AG04449 (cell line): ENCODE results near the gene JAKMIP2.

Source experiments
- CTCF ChIA-PET: fragments of 350-600 bp; formaldehyde crosslinking; extraction: SDS; loops from one replicate; lab custom pipeline; 2021; ENCODE audit warnings: antibody characterized with exemption; lab: Yijun Ruan, JAX
- POLR2A ChIA-PET: fragments of 400-600, 350-600 bp; formaldehyde crosslinking; extraction: SDS; loops from one replicate; lab custom pipeline; 2020; ENCODE audit warnings: antibody characterized with exemption, inconsistent platforms; lab: Yijun Ruan, JAX
- DNase-seq: peaks from one replicate; pipeline ENCODE4 v3.0.0-alpha.2; 2010; ENCODE audit warnings: low read depth, low spot score
- H3K4me3 ChIP-seq: 2 replicates; pipeline ENCODE4 v1.5.1; 2011; ENCODE audit warnings: low read depth, mild to moderate bottlenecking, control low read depth, low read length
- TF ChIP-seq, protein P1 (sequence below): IDR thresholded peaks from one replicate; pipeline ENCODE4 v1.5.1; 2011; ENCODE audit warnings: mild to moderate bottlenecking, moderate library complexity, low read length, control low read depth, inconsistent platforms; ENCODE audit not compliant: insufficient read depth; ENCODE audit errors: missing control alignments

Gene JAKMIP2

DNA sequence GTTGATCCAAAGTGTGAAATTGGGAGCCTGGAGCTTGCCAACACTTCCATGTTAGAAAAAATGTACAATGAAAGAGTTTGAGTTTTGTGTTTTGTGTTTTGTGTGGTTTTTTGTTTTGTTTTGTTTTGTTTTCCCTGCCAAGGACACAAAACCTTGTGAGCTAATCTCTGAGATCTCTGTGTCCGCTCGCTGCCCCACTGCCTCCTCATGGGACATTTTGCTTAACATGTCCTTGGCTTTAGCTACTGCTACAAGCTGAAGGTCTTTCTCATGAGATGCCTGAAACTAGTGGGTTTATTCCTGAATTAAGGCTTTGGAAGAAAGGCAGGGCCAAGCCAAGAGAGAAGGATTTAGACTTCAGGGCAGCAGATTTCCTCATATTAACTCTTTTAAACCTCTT, 7.3 kb upstream of the JAKMIP2 start:
- ChIA-PET CTCF (no interaction called here), POLR2A (no interaction called here)
- TF ChIP-seq, protein P1, sequence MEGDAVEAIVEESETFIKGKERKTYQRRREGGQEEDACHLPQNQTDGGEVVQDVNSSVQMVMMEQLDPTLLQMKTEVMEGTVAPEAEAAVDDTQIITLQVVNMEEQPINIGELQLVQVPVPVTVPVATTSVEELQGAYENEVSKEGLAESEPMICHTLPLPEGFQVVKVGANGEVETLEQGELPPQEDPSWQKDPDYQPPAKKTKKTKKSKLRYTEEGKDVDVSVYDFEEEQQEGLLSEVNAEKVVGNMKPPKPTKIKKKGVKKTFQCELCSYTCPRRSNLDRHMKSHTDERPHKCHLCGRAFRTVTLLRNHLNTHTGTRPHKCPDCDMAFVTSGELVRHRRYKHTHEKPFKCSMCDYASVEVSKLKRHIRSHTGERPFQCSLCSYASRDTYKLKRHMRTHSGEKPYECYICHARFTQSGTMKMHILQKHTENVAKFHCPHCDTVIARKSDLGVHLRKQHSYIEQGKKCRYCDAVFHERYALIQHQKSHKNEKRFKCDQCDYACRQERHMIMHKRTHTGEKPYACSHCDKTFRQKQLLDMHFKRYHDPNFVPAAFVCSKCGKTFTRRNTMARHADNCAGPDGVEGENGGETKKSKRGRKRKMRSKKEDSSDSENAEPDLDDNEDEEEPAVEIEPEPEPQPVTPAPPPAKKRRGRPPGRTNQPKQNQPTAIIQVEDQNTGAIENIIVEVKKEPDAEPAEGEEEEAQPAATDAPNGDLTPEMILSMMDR: no peak
- H3K4me3 ChIP-seq: no peak overlapping the region
- DNase-seq: no peak

DNA sequence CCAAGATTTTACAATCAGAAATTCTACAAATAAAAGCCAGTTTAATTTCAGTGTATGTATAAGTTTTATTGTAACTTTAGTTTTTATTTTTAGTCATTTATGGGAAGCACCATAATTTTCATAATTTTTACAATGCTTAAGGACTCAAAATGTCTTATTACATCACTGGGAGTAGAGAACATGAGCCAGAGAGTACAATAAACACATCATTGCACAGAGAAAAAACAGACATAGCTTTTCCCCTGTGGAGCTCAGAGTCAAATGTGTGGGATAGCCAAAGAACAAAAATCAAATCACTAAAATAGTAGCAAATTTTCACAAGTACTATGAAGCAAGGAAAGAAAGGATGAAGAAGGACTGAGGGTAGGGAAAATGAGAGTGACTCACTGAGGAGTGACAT, 5.5 kb upstream of the JAKMIP2 start:
- TF ChIP-seq, protein P1: no peak
- DNase-seq: no peak
- H3K4me3 ChIP-seq: no peak overlapping the region
- CTCF ChIA-PET: no interaction called here
- POLR2A ChIA-PET: no interaction called here

DNA sequence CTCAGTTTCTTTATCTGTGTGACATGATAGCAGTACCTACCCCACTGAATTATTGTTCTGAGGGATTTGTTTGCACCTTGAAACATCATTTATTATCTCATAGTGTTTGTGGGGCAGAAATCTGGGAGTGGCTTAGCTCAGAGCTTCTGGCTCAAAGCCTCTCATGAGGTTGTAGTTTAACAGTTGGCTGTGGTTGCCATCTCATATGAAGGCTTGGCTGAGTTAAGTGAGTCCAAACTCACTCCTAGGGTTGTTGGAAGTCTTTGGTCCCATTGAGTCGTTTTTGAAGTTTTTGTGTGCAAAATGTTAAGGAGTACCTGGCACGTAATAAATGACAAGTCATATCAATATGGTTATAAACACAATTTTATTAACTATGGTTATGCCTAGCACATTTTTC, 3.6 kb upstream of the JAKMIP2 start:
- DNase-seq: no peak
- POLR2A ChIA-PET: no interaction called here
- CTCF ChIA-PET: no interaction called here
- no peak overlapping the region for H3K4me3 ChIP-seq
- TF ChIP-seq, protein P1: no peak

DNA sequence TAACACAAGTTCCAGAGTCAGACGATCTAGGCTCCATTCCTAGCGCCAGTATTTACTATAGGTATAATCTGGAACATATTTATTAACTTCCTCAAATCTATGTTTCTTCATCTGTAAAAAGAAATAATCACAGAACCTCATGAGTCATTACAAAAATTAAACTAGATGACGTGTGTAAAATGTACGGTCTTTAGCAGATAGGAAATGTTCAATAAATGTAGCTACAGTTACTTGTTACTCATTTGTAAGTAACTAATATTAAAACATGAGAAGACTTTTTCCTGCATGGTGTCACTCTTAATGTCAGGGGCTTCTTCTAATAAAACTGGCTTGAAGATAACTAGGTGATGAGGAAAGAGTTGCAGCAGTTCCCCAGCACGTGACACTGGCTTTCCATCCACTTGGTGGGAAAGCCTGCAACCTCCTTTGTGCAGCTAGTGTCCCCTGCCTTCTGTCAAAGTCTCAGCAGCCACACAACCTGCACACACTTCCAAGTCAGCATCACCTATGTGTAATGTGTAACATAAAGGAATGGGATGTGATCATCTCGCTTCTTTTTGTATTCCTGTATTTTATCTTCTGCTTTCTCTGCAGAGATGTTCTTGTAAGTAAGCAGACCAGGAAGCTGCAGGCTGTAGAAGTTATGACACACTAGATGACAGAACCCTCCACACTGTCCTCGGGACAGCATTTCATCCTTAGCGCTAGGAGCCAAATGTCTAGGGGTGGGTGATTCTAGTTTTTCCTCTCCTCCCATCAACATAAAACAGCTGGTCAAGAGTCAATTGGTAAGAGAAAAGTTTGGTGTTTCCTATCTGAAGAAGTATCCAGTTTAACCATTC, 1.8 kb upstream of the JAKMIP2 start:
- DNase-seq: no peak
- TF ChIP-seq, protein P1: no peak
- CTCF ChIA-PET: no interaction called here

DNA sequence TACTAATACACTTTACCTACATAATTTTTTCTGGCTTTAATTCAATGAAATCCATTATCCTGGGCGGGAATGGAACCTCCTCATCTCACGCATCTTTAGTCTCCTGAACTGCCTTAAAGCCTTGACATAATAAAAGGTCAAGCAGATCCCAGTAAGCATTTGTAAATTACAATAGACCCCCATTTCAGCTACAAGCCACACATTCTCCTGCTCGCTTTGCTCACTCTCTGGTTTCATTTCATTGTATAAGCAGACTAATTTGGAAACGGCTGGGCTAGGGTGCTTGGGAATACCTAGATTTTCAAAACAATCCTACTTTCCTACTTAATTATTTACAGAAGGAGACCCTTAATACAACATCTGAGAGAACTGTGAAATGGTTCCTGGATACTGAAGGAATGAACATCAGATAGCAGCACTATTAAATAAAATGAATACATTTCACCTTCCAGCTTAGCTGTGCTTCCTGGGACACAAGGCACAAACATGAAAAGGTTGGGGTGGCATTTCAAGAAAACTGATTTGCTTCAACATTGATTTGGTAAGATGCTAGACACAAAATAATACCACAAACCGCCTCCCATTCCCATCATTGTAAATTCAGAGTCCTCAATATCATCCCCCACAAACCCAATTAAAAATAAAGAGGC, 1.5 kb downstream of the JAKMIP2 start:
- ChIA-PET CTCF (no interaction called here), POLR2A (no interaction called here)
- no peak for DNase-seq
- H3K4me3 ChIP-seq: no peak overlapping the region
- TF ChIP-seq, protein P1: no peak

More for the DNA sequence above, 1.8 kb upstream of the JAKMIP2 start:
- POLR2A ChIA-PET: no interaction called here
- H3K4me3 ChIP-seq: no peak overlapping the region

DNA sequence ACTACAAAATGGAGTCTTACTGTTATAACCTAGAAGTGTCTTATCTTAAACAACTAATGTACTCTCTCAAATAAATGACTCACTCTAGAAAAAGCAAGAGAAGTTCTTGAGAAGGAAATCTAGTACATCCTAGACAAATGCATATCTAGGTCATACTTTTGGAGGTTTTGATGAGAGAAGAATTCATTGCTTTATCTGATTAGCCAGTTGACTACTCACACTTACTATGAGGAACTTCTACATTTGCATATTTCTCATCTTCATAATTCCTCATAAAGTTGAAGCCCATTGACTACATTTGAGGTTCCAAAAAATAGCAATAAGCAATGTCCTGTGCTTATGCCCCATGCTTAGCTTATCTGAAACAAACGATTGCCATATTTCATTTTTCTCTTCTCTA, 2.8 kb downstream of the JAKMIP2 start:
- ChIA-PET CTCF (no interaction called here), POLR2A (no interaction called here)
- DNase-seq: no peak
- TF ChIP-seq, protein P1: no peak
- H3K4me3 ChIP-seq: no peak overlapping the region
